HCT116 (cell line): Measurements from ENCODE around the gene CMIP. TPM values are rescaled to one million over a fixed set of nuclear protein-coding genes. Genes with fewer than 3 reads are reported as not detected.

Experiments used
- ATAC-seq: fragments of 200-7000 bp; cut with Tn5 transposase; 2 replicates; pipeline ENCODE4 v1.9.1; 2020; ENCODE audit warnings: mild to moderate bottlenecking, moderate library complexity
- BruUV-seq: library from RNA; stranded (reverse); fragments of 400-500 nt; replicated peaks from 2 replicates; lab custom pipeline; 2021; lab: Mats Ljungman, UMichigan
- CTCF ChIA-PET: fragments of 300-600 bp; sonication (Branson Sonifier 250); formaldehyde crosslinking; loops from one replicate; lab custom pipeline; 2021; ENCODE audit warnings: antibody characterized with exemption; lab: Charles Lee
- POLR2A ChIA-PET: fragments of 300-600, 350-600 bp; sonication (Branson Sonifier 250); formaldehyde crosslinking; loops from one replicate; lab custom pipeline; 2021; ENCODE audit warnings: antibody characterized with exemption; lab: Charles Lee
- RAD21 ChIA-PET, 2 experiments: fragments of 300-600 bp; sonication (Branson Sonifier 250); formaldehyde crosslinking; loops; one replicate each; lab custom pipeline; 2023; ENCODE audit warnings: low total read pairs in 2 of 2; ENCODE audit not compliant: uncharacterized antibody in 2 of 2, unreplicated experiment in 2 of 2, low non-redundant PET in 1 of 2; lab: Charles Lee
- DNase-seq: peaks from one replicate; pipeline ENCODE4 v3.0.0-alpha.2; 2010; ENCODE audit warnings: low read depth, low spot score
- H2AFZ ChIP-seq: fragments of 200-600 bp; shearing (Covaris generic), sonication (generic); 2 replicates; pipeline ENCODE4 v1.6.1; 2017; ENCODE audit warnings: low read depth, mixed run types, mixed read lengths, antibody characterized with exemption, low read length; ENCODE audit not compliant: poor library complexity, severe bottlenecking
- H3K27ac ChIP-seq: 2 replicates; pipeline ENCODE4 v1.5.1; 2012; ENCODE audit warnings: low read depth, low read length
- H3K27me3 ChIP-seq: fragments of 200-600 bp; sonication (generic); 2 replicates; pipeline ENCODE4 v1.6.1; 2016; ENCODE audit warnings: mixed run types, low read length, mixed read lengths; ENCODE audit not compliant: insufficient read depth
- H3K36me3 ChIP-seq, 2 experiments: fragments of 200-500 bp in 1 of 2; fragments of 200-600 bp in 1 of 2; sonication (Bioruptor generic) in 1 of 2; sonication (generic) in 1 of 2; 2 replicates each; pipeline versions ENCODE4 v1.5.1 to v1.6.1; 2014 to 2016; ENCODE audit warnings: low read length in 2 of 2, inconsistent platforms in 1 of 2, mixed read lengths in 1 of 2, mixed run types in 1 of 2; ENCODE audit not compliant: insufficient read depth in 2 of 2, control insufficient read depth in 1 of 2
- H3K4me1 ChIP-seq, 2 experiments: fragments of 200-600 bp in 1 of 2; sonication (generic) in 1 of 2; 2 replicates each; pipeline versions ENCODE4 v1.5.1 to v1.6.1; 2012 to 2017; ENCODE audit warnings: low read length in 2 of 2, inconsistent platforms in 1 of 2, mild to moderate bottlenecking in 1 of 2, mixed read lengths in 1 of 2, mixed run types in 1 of 2, moderate library complexity in 1 of 2; ENCODE audit not compliant: insufficient read depth in 2 of 2, control insufficient read depth in 1 of 2
- H3K4me2 ChIP-seq: fragments of 200-600 bp; sonication (generic); 2 replicates; pipeline ENCODE4 v1.6.1; 2017; ENCODE audit warnings: mixed run types, low read length, mixed read lengths
- H3K4me3 ChIP-seq, 2 experiments: fragments of 200-600 bp in 1 of 2; sonication (generic) in 1 of 2; replicated peaks in 1 of 2; 2 replicates each; pipeline ENCODE4 v1.5.1; 2011 to 2016; ENCODE audit warnings: low read length in 2 of 2, control low read depth in 1 of 2, low read depth in 1 of 2, mild to moderate bottlenecking in 1 of 2, mixed read lengths in 1 of 2, mixed run types in 1 of 2
- H3K79me2 ChIP-seq: fragments of 200-600 bp; sonication (generic); 2 replicates; pipeline ENCODE4 v1.6.1; 2017; ENCODE audit warnings: mild to moderate bottlenecking, mixed run types, low read length, moderate library complexity, mixed read lengths; ENCODE audit not compliant: insufficient read depth
- H3K9ac ChIP-seq: fragments of 200-600 bp; sonication (generic); 2 replicates; pipeline ENCODE4 v1.6.1; 2016; ENCODE audit warnings: low read length, mixed read lengths
- H3K9me2 ChIP-seq: fragments of 200-600 bp; sonication (generic), shearing (Covaris generic); 2 replicates; pipeline ENCODE4 v1.6.1; 2017; ENCODE audit warnings: mixed run types, mild to moderate bottlenecking, moderate library complexity; ENCODE audit not compliant: insufficient read depth
- H3K9me3 ChIP-seq, 2 experiments: fragments of 200-500 bp in 1 of 2; fragments of 200-600 bp in 1 of 2; sonication (Bioruptor generic) in 1 of 2; sonication (generic) in 1 of 2; 2 replicates each; pipeline ENCODE4 v1.6.1; 2014 to 2017; ENCODE audit warnings: low read length in 2 of 2, mixed read lengths in 2 of 2, inconsistent platforms in 1 of 2, low read depth in 1 of 2, mild to moderate bottlenecking in 1 of 2, mixed run types in 1 of 2, moderate library complexity in 1 of 2; ENCODE audit not compliant: control insufficient read depth in 1 of 2, insufficient read depth in 1 of 2
- H4K20me1 ChIP-seq: fragments of 200-600 bp; sonication (generic), shearing (Covaris generic); 2 replicates; pipeline ENCODE4 v1.6.1; 2017; ENCODE audit warnings: mixed run types, mild to moderate bottlenecking, moderate library complexity; ENCODE audit not compliant: insufficient read depth
- CEBPB ChIP-seq: IDR thresholded peaks from 2 replicates; pipeline ENCODE4 v1.6.1; 2012; ENCODE audit warnings: low read depth
- EGR1 ChIP-seq: IDR thresholded peaks from 2 replicates; pipeline ENCODE4 v1.6.1; 2012; ENCODE audit warnings: low read depth
- ELF1 ChIP-seq: IDR thresholded peaks from 2 replicates; pipeline ENCODE4 v1.6.1; 2012; ENCODE audit warnings: low read depth, borderline replicate concordance
- EZH2 ChIP-seq: fragments of 200-600 bp; sonication (generic); IDR thresholded peaks from 2 replicates; pipeline ENCODE4 v1.6.1; 2017; ENCODE audit warnings: antibody characterized with exemption, mixed run types
- SIN3A ChIP-seq: IDR thresholded peaks from 2 replicates; pipeline ENCODE4 v1.6.1; 2012; ENCODE audit warnings: low read depth
- SRF ChIP-seq: IDR thresholded peaks from 2 replicates; pipeline ENCODE4 v1.6.1; 2012; ENCODE audit warnings: low read depth
- TCF7L2 ChIP-seq: IDR thresholded peaks from 2 replicates; pipeline ENCODE4 v1.7.0; 2011; ENCODE audit warnings: borderline replicate concordance, inconsistent platforms; ENCODE audit not compliant: insufficient read depth, insufficient read length; ENCODE audit errors: extremely low read depth
- ZFX ChIP-seq: fragments of 450-650 bp; IDR thresholded peaks from 2 replicates; pipeline ENCODE4 v1.6.1; 2017
- intact Hi-C: fragments of 100-400 bp; cut with micrococcal nuclease; formaldehyde crosslinking; loops from 2 replicates; pipeline ENCODE4 v1.10.0; 2022
- total RNA-seq: library from RNA; stranded (reverse); gene quantifications from one replicate; pipeline ENCODE4 v1.2.1, GENCODE V29; 2021; ENCODE audit not compliant: unreplicated experiment
- TF ChIP-seq, protein P1 (sequence below): IDR thresholded peaks from 2 replicates; pipeline ENCODE4 v1.6.1; 2012
- TF ChIP-seq, protein P2 (sequence below): IDR thresholded peaks from 2 replicates; pipeline ENCODE4 v1.6.1; 2011; ENCODE audit warnings: mild to moderate bottlenecking, low read length, moderate library complexity; ENCODE audit not compliant: insufficient replicate concordance; ENCODE audit errors: extremely low read depth

The CMIP gene
- total RNA-seq, 1 experiment from 2014 or later: 64.6 TPM

DNA sequence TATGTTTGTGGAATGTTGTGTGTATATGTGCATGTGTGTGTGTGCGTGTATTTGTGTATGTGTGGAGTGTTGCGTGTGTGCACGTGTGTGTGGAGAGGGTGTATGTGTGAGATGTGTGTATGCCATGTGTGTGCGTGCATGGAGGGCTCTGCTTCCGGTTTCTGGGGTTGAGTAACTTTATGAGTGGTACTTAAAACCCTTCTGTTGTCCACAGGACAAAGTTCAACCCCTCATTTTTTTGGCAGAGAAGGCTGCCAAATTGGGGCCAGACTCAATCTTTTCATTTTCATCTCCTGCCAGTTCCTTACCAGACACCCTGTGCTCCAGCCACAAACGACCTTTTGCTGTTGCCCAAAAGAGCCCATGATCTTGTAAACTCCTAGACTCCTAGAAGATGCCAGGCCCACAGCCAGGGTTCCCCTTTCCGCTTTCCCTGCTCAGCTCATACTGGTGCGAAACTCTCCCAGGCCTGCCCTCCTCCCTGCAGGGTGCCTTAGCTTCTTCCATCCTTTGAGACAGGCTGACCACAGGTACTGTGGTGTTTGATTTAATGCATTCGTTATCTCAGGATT lies 100.2 kb downstream of the CMIP start:
- H3K9me2 ChIP-seq: no peaks in the 10 kb centered on the region
- H3K9me3 ChIP-seq: no peaks in the 10 kb centered on the region
- no TSS peak for BruUV-seq
- H4K20me1 ChIP-seq: peaks cover 10% of the 10 kb centered on the region; the same call in 1 of the 2 replicates
- peaks cover 0 to 25% of the 10 kb centered on the region in 2 experiments; a peak in 2 of 4 replicates for H3K4me1 ChIP-seq
- ChIA-PET RAD21 (no interaction called here), CTCF (no interaction called here), POLR2A (interaction anchor here (0.6 kb wide), 1 partner anchor 185 kb away, joined by 3 read pairs; no protein-coding TSS in a partner anchor)
- ATAC-seq: no peak
- H3K4me2 ChIP-seq: no peak overlapping the region
- H3K36me3 ChIP-seq: no peaks in the 10 kb centered on the region
- H3K27ac ChIP-seq: no peak overlapping the region
- H3K4me3 ChIP-seq: no peak overlapping the region
- no peaks in the 10 kb centered on the region for H3K27me3 ChIP-seq
- intact Hi-C loops: no loop called here
- H2AFZ ChIP-seq: no peak overlapping the region
- no peak for DNase-seq
- TF ChIP-seq ELF1 (no peak), TCF7L2 (no peak), EGR1 (no peak), SRF (no peak), EZH2 (no peak), SIN3A (no peak), ZFX (no peak), CEBPB (no peak)
- TF ChIP-seq, protein P1, sequence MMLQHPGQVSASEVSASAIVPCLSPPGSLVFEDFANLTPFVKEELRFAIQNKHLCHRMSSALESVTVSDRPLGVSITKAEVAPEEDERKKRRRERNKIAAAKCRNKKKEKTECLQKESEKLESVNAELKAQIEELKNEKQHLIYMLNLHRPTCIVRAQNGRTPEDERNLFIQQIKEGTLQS: no peak
- TF ChIP-seq, protein P2, sequence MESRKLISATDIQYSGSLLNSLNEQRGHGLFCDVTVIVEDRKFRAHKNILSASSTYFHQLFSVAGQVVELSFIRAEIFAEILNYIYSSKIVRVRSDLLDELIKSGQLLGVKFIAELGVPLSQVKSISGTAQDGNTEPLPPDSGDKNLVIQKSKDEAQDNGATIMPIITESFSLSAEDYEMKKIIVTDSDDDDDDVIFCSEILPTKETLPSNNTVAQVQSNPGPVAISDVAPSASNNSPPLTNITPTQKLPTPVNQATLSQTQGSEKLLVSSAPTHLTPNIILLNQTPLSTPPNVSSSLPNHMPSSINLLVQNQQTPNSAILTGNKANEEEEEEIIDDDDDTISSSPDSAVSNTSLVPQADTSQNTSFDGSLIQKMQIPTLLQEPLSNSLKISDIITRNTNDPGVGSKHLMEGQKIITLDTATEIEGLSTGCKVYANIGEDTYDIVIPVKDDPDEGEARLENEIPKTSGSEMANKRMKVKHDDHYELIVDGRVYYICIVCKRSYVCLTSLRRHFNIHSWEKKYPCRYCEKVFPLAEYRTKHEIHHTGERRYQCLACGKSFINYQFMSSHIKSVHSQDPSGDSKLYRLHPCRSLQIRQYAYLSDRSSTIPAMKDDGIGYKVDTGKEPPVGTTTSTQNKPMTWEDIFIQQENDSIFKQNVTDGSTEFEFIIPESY: no peak
- no peak overlapping the region for H3K9ac ChIP-seq
- peaks cover 94% of the 10 kb centered on the region for H3K79me2 ChIP-seq
